SK-N-SH (cell line): ENCODE data around the gene MFAP3L. TPM values are rescaled to one million over a fixed set of nuclear protein-coding genes. Genes with fewer than 3 reads are reported as not detected.

Experiments used
- CTCF ChIA-PET: fragments of 300-600, 350-600 bp; formaldehyde crosslinking; extraction: SDS; loops from one replicate; lab custom pipeline; 2021; lab: Yijun Ruan, JAX
- POLR2A ChIA-PET: fragments of 350-600 bp; sonication (Branson Sonifier 250); formaldehyde crosslinking; extraction: SDS; loops from one replicate; lab custom pipeline; 2020; ENCODE audit warnings: antibody characterized with exemption, inconsistent platforms; lab: Yijun Ruan, JAX
- DNase-seq: peaks from one replicate; pipeline ENCODE4 v3.0.0; 2012
- H2AFZ ChIP-seq: fragments of 200-600 bp; sonication (generic); 2 replicates; pipeline ENCODE4 v1.8.1; 2016; ENCODE audit warnings: antibody characterized with exemption, mild to moderate bottlenecking, low read depth
- H3F3A ChIP-seq: fragments of 200-600 bp; sonication (generic); replicated peaks from 2 replicates; pipeline ENCODE3; 2016; ENCODE audit warnings: antibody characterized with exemption, mild to moderate bottlenecking; ENCODE audit not compliant: insufficient read depth
- H3K27ac ChIP-seq, 2 experiments: fragments of 200-500 bp in 1 of 2; fragments of 200-600 bp in 1 of 2; sonication (Bioruptor generic) in 1 of 2; sonication (generic), shearing (Covaris generic) in 1 of 2; 2 replicates each; pipeline versions ENCODE4 v1.5.1 to v1.6.1; 2014 to 2016; ENCODE audit warnings: low read depth in 2 of 2, inconsistent platforms in 1 of 2, low read length in 1 of 2, mild to moderate bottlenecking in 1 of 2, mixed read lengths in 1 of 2
- H3K27me3 ChIP-seq: fragments of 200-600 bp; sonication (generic), shearing (Covaris generic); 2 replicates; pipeline ENCODE4 v1.6.1; 2016; ENCODE audit warnings: mixed run types; ENCODE audit not compliant: insufficient read depth
- H3K36me3 ChIP-seq, 2 experiments: fragments of 200-500 bp in 1 of 2; fragments of 200-600 bp in 1 of 2; sonication (Bioruptor generic) in 1 of 2; sonication (generic) in 1 of 2; replicated peaks in 1 of 2; 2 replicates each; pipeline versions ENCODE3 to v1.5.1; 2014 to 2016; ENCODE audit warnings: low read length in 1 of 2, mild to moderate bottlenecking in 1 of 2; ENCODE audit not compliant: insufficient read depth in 2 of 2, control insufficient read depth in 1 of 2
- H3K4me1 ChIP-seq, 2 experiments: fragments of 200-500 bp in 1 of 2; fragments of 200-600 bp in 1 of 2; sonication (Bioruptor generic) in 1 of 2; sonication (generic), shearing (Covaris generic) in 1 of 2; 2 replicates each; pipeline versions ENCODE4 v1.5.1 to v1.6.1; 2014 to 2016; ENCODE audit warnings: low read depth in 1 of 2, low read length in 1 of 2, mixed run types in 1 of 2; ENCODE audit not compliant: insufficient read depth in 2 of 2, control insufficient read depth in 1 of 2
- H3K4me2 ChIP-seq: fragments of 200-600 bp; sonication (generic), shearing (Covaris generic); 2 replicates; pipeline ENCODE4 v1.6.1; 2017; ENCODE audit warnings: mixed run types
- H3K4me3 ChIP-seq, 2 experiments: fragments of 200-500 bp in 1 of 2; fragments of 200-600 bp in 1 of 2; sonication (Bioruptor generic) in 1 of 2; sonication (generic), shearing (Covaris generic) in 1 of 2; 2 replicates each; pipeline versions ENCODE4 v1.5.1 to v1.8.1; 2014 to 2016; ENCODE audit warnings: low read depth in 2 of 2, inconsistent platforms in 1 of 2, low read length in 1 of 2, mild to moderate bottlenecking in 1 of 2, mixed read lengths in 1 of 2, moderate library complexity in 1 of 2
- H3K79me2 ChIP-seq: fragments of 200-600 bp; sonication (generic); 2 replicates; pipeline ENCODE4 v1.8.1; 2017; ENCODE audit warnings: mild to moderate bottlenecking; ENCODE audit not compliant: insufficient read depth
- H3K9ac ChIP-seq: fragments of 200-600 bp; sonication (generic); 2 replicates; pipeline ENCODE4 v1.6.1; 2017; ENCODE audit warnings: mixed run types
- H3K9me2 ChIP-seq: fragments of 200-600 bp; sonication (generic); 2 replicates; pipeline ENCODE4 v1.6.1; 2017; ENCODE audit warnings: mixed run types
- H3K9me3 ChIP-seq: fragments of 200-600 bp; sonication (generic); 2 replicates; pipeline ENCODE4 v1.6.1; 2017; ENCODE audit warnings: mixed run types, mild to moderate bottlenecking, moderate library complexity
- H4K20me1 ChIP-seq: fragments of 200-600 bp; sonication (generic); 2 replicates; pipeline ENCODE4 v1.6.1; 2017; ENCODE audit warnings: mild to moderate bottlenecking, mixed run types; ENCODE audit not compliant: insufficient read depth
- CHD2 ChIP-seq: fragments of 150-350 bp; IDR thresholded peaks from 2 replicates; pipeline ENCODE4 v1.6.1; 2018; ENCODE audit warnings: low read length; ENCODE audit not compliant: partially characterized antibody
- ELF1 ChIP-seq: IDR thresholded peaks from 2 replicates; pipeline ENCODE4 v1.4.0; 2012
- EP300 ChIP-seq, 2 experiments: IDR thresholded peaks; 2 replicates each; pipeline versions ENCODE4 v1.4.0 to v1.6.1; 2012; ENCODE audit warnings: borderline replicate concordance in 1 of 2, low read depth in 1 of 2, low read length in 1 of 2
- EZH2phosphoT487 ChIP-seq: fragments of 200-600 bp; sonication (generic); IDR thresholded peaks from 2 replicates; pipeline ENCODE4 v1.6.1; 2017; ENCODE audit warnings: low read depth, mixed run types, mild to moderate bottlenecking, antibody characterized with exemption, moderate library complexity, borderline replicate concordance
- FOSL2 ChIP-seq: IDR thresholded peaks from 2 replicates; pipeline ENCODE4 v1.4.0; 2012; ENCODE audit warnings: low read depth, mild to moderate bottlenecking, moderate library complexity, borderline replicate concordance
- FOXM1 ChIP-seq: IDR thresholded peaks from 2 replicates; pipeline ENCODE4 v1.4.0; 2012; ENCODE audit warnings: low read depth, mild to moderate bottlenecking
- GABPA ChIP-seq: IDR thresholded peaks from 2 replicates; pipeline ENCODE4 v1.4.0; 2012; ENCODE audit warnings: low read depth, mild to moderate bottlenecking
- IRF3 ChIP-seq: fragments of 150-350 bp; IDR thresholded peaks from 2 replicates; pipeline ENCODE4 v1.6.1; 2016; ENCODE audit warnings: mild to moderate bottlenecking, low read depth, low read length
- MAX ChIP-seq: IDR thresholded peaks from 2 replicates; pipeline ENCODE4 v1.4.0; 2012; ENCODE audit warnings: low read depth
- MEF2A ChIP-seq: IDR thresholded peaks from 2 replicates; pipeline ENCODE4 v1.4.0; 2012; ENCODE audit warnings: low read depth, borderline replicate concordance
- NFIC ChIP-seq: IDR thresholded peaks from 2 replicates; pipeline ENCODE4 v1.4.0; 2012; ENCODE audit warnings: borderline replicate concordance
- RCOR1 ChIP-seq: fragments of 150-350 bp; IDR thresholded peaks from 2 replicates; pipeline ENCODE4 v1.6.1; 2017; ENCODE audit warnings: antibody characterized with exemption, low read length
- REST ChIP-seq: IDR thresholded peaks from 2 replicates; pipeline ENCODE4 v1.6.1; 2012; ENCODE audit warnings: mild to moderate bottlenecking, low read depth, low read length, moderate library complexity
- RFX5 ChIP-seq: IDR thresholded peaks from 2 replicates; pipeline ENCODE4 v1.6.1; 2012; ENCODE audit warnings: mild to moderate bottlenecking, improper control_type of control experiment, low read length
- SMC3 ChIP-seq: IDR thresholded peaks from 2 replicates; pipeline ENCODE4 v1.6.1; 2012; ENCODE audit warnings: low read depth, low read length, improper control_type of control experiment
- TAF1 ChIP-seq: IDR thresholded peaks from 2 replicates; pipeline ENCODE4 v1.6.1; 2012; ENCODE audit warnings: low read depth, mild to moderate bottlenecking, low read length, moderate library complexity, borderline replicate concordance
- TCF12 ChIP-seq: IDR thresholded peaks from 2 replicates; pipeline ENCODE4 v1.4.0; 2012
- WGBS: methylation state at CpG from one replicate; pipeline ENCODE4 v1.1.6; 2017; ENCODE audit warnings: low lambda C conversion rate; 5-methylcytosine and 5-hydroxymethylcytosine counted together
- polyA plus RNA-seq, 3 experiments: library from polyadenylated mRNA; depleted of rRNA; stranded (reverse); fragments of >200 nt; gene quantifications; 2 replicates each; pipeline ENCODE4 v1.2.3, GENCODE V29; 2012

Gene MFAP3L
- polyA plus RNA-seq, 1 of the 3 experiments (the other 2 are of a cell fraction) = 5.4 TPM

- 77% methylated on average over 4 of the region's 4 CpGs for WGBS
- H3K9me2 ChIP-seq = no peaks in the 10 kb centered on the region
- H3K36me3 ChIP-seq = peaks cover 0 to 8% of the 10 kb centered on the region in 2 experiments
- POLR2A ChIA-PET = no interaction called here
- H2AFZ ChIP-seq = no peak overlapping the region
- H3K27me3 ChIP-seq = no peaks in the 10 kb centered on the region
- CTCF ChIA-PET = interaction anchor here (0.6 kb wide), 1 partner anchor 176 kb away, joined by 3 read pairs; no protein-coding TSS in a partner anchor
- peaks cover 9% of the 10 kb centered on the region; the same call in 1 of the 2 replicates for H3K79me2 ChIP-seq
- H3K4me2 ChIP-seq = no peak overlapping the region
- peaks cover 23% of the 10 kb centered on the region for H3F3A ChIP-seq
- no peaks in the 10 kb centered on the region for H4K20me1 ChIP-seq
- TF ChIP-seq REST (no peak), MAX (no peak), FOXM1 (no peak), EZH2phosphoT487 (no peak), FOSL2 (no peak), GABPA (no peak), CHD2 (no peak), ELF1 (no peak), TCF12 (no peak), RCOR1 (no peak), TAF1 (no peak), IRF3 (no peak), NFIC (no peak), EP300 (IDR thresholded peaks at IDR 0.05; ENCODE audit: borderline replicate concordance in 1 of 2, low read depth in 1 of 2, low read length in 1 of 2) (no peak), MEF2A (no peak), SMC3 (no peak), RFX5 (no peak)
- H3K9me3 ChIP-seq = no peaks in the 10 kb centered on the region
- no peak overlapping the region for H3K27ac ChIP-seq
- peaks cover 0 to 16% of the 10 kb centered on the region in 2 experiments; a peak in 2 of 4 replicates for H3K4me1 ChIP-seq
- DNase-seq = no peak
- H3K4me3 ChIP-seq = no peak overlapping the region
- no peak overlapping the region for H3K9ac ChIP-seq
Measured at GRCh38 chr4:169984745-169985144, 41.5 kb downstream of the MFAP3L start.
